Activated CD8-positive, alpha-beta T cell treated with anti-CD3 and anti-CD28 coated beads for 36 hours (primary cell): ENCODE results near the gene TM6SF1. TPM values are rescaled to one million over a fixed set of nuclear protein-coding genes. Genes with fewer than 3 reads are reported as not detected.

ENCODE experiments used
- ATAC-seq: fragments of 200-7000 bp; cut with Tn5 transposase; one replicate; pipeline ENCODE4 v1.10.0; 2021; ENCODE audit warnings: mild to moderate bottlenecking, moderate library complexity
- CTCF ChIA-PET: fragments of 350-600 bp; sonication (Branson Sonifier 250); formaldehyde crosslinking; loops from one replicate; lab custom pipeline; 2021; ENCODE audit warnings: antibody characterized with exemption; lab: Charles Lee
- POLR2A ChIA-PET: fragments of 350-600 bp; sonication (Branson Sonifier 250); formaldehyde crosslinking; loops from one replicate; lab custom pipeline; 2021; ENCODE audit warnings: antibody characterized with exemption; lab: Charles Lee
- DNase-seq: peaks from one replicate; pipeline ENCODE4 v3.0.0-alpha.2; 2020
- H3K27ac Mint-ChIP-seq: one replicate; pipeline ENCODE4 v1.8.0; 2021; ENCODE audit warnings: mild to moderate bottlenecking, mixed read lengths
- H3K27me3 Mint-ChIP-seq: one replicate; pipeline ENCODE4 v1.8.0; 2021; ENCODE audit warnings: mixed read lengths
- H3K36me3 Mint-ChIP-seq: one replicate; pipeline ENCODE4 v1.8.0; 2021; ENCODE audit warnings: low read depth, mixed read lengths
- H3K4me1 Mint-ChIP-seq: one replicate; pipeline ENCODE4 v1.8.0; 2021; ENCODE audit warnings: low read depth, mixed read lengths
- H3K4me3 Mint-ChIP-seq: one replicate; pipeline ENCODE4 v1.8.0; 2021; ENCODE audit warnings: mild to moderate bottlenecking, moderate library complexity, mixed read lengths
- H3K9me3 Mint-ChIP-seq: one replicate; pipeline ENCODE4 v1.8.0; 2021; ENCODE audit warnings: mixed read lengths
- CTCF ChIP-seq: fragments of 200-600 bp; IDR thresholded peaks from one replicate; pipeline ENCODE4 v1.8.0; 2022; ENCODE audit warnings: antibody characterized with exemption, mild to moderate bottlenecking
- intact Hi-C: fragments of 100-400 bp; cut with micrococcal nuclease; formaldehyde crosslinking; loops from one replicate; pipeline ENCODE4 v1.10.0; 2022
- total RNA-seq, 2 experiments: library from RNA; stranded (reverse); gene quantifications; one replicate each; pipeline ENCODE4 v1.2.3, GENCODE V29; 2021

Gene TM6SF1
- total RNA-seq, 2 experiments from 2014 or later = 5.6 TPM

GRCh38 chr15:83094583-83094982 is 12.9 kb upstream of the TM6SF1 start:
- Mint-ChIP-seq H3K9me3 (peaks cover 9% of the 10 kb centered on the region), H3K27ac (no peak overlapping the region), H3K4me1 (peaks cover 9% of the 10 kb centered on the region), H3K36me3 (no peaks in the 10 kb centered on the region), H3K4me3 (no peak overlapping the region), H3K27me3 (peaks cover 9% of the 10 kb centered on the region)
- CTCF ChIA-PET = interaction anchor here (1.6 kb wide), 1 partner anchor 84 kb away, joined by 3 read pairs; no protein-coding TSS in a partner anchor
- POLR2A ChIA-PET = no interaction called here
- TF ChIP-seq CTCF = no peak
- DNase-seq (no peak), ATAC-seq (no peak)
- intact Hi-C loops = no loop called here

GRCh38 chr15:83098079-83098478 is 9.4 kb upstream of the TM6SF1 start:
- Mint-ChIP-seq H3K9me3 (peaks cover 9% of the 10 kb centered on the region), H3K4me3 (no peak overlapping the region), H3K4me1 (peaks cover 1% of the 10 kb centered on the region), H3K36me3 (no peaks in the 10 kb centered on the region), H3K27me3 (peaks cover 23% of the 10 kb centered on the region), H3K27ac (no peak overlapping the region)
- intact Hi-C loops = no loop called here
- TF ChIP-seq CTCF = no peak
- DNase-seq = no peak
- ATAC-seq = no peak
- CTCF ChIA-PET = no interaction called here
- POLR2A ChIA-PET = no interaction called here

GRCh38 chr15:83099290-83099689 is 8.2 kb upstream of the TM6SF1 start:
- Mint-ChIP-seq H3K27me3 (peaks cover 29% of the 10 kb centered on the region), H3K4me1 (no peaks in the 10 kb centered on the region), H3K9me3 (peaks cover 9% of the 10 kb centered on the region), H3K27ac (no peak overlapping the region), H3K36me3 (no peaks in the 10 kb centered on the region), H3K4me3 (no peak overlapping the region)
- CTCF ChIA-PET = no interaction called here
- TF ChIP-seq CTCF = no peak
- intact Hi-C loops = no loop called here
- DNase-seq (no peak), ATAC-seq (no peak)
- POLR2A ChIA-PET = no interaction called here

- CTCF ChIA-PET = no interaction called here
- Mint-ChIP-seq H3K27ac (no peak overlapping the region), H3K9me3 (peaks cover 9% of the 10 kb centered on the region), H3K36me3 (no peaks in the 10 kb centered on the region), H3K4me3 (no peak overlapping the region), H3K4me1 (no peaks in the 10 kb centered on the region), H3K27me3 (peaks cover 33% of the 10 kb centered on the region)
- intact Hi-C loops = no loop called here
- DNase-seq = no peak
- no peak for TF ChIP-seq CTCF
- POLR2A ChIA-PET = no interaction called here
- no peak for ATAC-seq
Observed at GRCh38 chr15:83100097-83100646, 7.3 kb upstream of the TM6SF1 start.

GRCh38 chr15:83102346-83102745 is 5.1 kb upstream of the TM6SF1 start:
- ATAC-seq = no peak
- Mint-ChIP-seq H3K4me3 (no peak overlapping the region), H3K27ac (no peak overlapping the region), H3K9me3 (peaks cover 9% of the 10 kb centered on the region), H3K36me3 (no peaks in the 10 kb centered on the region), H3K4me1 (peaks cover 5% of the 10 kb centered on the region), H3K27me3 (peaks cover 38% of the 10 kb centered on the region)
- no peak for DNase-seq
- POLR2A ChIA-PET = no interaction called here
- intact Hi-C loops = no loop called here
- TF ChIP-seq CTCF = no peak
- CTCF ChIA-PET = no interaction called here
